ENCODE data around the gene KCTD12.

GRCh38 chr13:76832258-76832988, 53.8 kb downstream of the KCTD12 start:
- TF ChIP-seq CTCF (conservative IDR thresholded peaks at IDR 0.05) (no peak), ZFX (IDR thresholded peaks at IDR 0.05) (no peak)
